Measurements from ENCODE around the gene WRAP73.

The WRAP73 gene

DNA sequence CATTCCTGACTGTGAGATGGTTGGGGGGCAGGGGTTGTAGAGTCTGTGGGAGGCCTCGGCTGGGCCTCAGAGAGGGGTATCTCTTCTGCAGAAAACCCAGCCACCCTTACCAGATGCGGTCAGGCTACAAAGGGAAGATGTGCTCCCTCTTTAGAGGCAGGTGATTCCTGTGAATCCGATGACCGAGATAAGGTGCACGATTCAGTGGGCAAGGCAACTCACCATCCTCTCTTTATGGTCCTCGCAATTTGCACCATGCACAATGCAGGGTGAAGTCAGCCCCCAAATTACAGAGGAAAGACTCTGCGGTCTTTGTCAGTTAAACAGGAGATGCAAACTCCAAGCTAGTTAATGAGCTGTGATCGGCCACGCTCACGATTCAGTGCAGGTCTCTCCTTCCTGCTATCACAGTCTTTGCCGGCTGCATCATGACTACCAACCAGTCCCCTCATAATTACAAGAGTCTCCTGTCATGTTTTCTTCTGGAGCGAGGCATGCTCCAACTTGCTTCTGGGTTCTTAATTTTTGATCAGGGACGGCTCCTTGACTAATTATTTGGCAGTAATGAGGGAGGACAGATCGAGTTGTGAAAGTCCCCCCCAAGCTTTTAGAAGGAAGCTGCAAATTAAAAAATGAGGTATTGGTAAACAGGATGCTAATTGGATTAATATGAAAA lies 14.9 kb upstream of the WRAP73 start:
- H3F3A ChIP-seq (ENCODE audit: insufficient read depth, low read length) = no peaks in the 10 kb centered on the region
- H3K9me3 ChIP-seq (ENCODE audit: low read length) = no peaks in the 10 kb centered on the region
- no peak for TF ChIP-seq EZH2 (IDR thresholded peaks at IDR 0.05; ENCODE audit: borderline replicate concordance, low read length)
- TF ChIP-seq, protein P1, sequence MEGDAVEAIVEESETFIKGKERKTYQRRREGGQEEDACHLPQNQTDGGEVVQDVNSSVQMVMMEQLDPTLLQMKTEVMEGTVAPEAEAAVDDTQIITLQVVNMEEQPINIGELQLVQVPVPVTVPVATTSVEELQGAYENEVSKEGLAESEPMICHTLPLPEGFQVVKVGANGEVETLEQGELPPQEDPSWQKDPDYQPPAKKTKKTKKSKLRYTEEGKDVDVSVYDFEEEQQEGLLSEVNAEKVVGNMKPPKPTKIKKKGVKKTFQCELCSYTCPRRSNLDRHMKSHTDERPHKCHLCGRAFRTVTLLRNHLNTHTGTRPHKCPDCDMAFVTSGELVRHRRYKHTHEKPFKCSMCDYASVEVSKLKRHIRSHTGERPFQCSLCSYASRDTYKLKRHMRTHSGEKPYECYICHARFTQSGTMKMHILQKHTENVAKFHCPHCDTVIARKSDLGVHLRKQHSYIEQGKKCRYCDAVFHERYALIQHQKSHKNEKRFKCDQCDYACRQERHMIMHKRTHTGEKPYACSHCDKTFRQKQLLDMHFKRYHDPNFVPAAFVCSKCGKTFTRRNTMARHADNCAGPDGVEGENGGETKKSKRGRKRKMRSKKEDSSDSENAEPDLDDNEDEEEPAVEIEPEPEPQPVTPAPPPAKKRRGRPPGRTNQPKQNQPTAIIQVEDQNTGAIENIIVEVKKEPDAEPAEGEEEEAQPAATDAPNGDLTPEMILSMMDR (IDR thresholded peaks at IDR 0.05; ENCODE audit: low read length) = no peak
- no peaks in the 10 kb centered on the region for H3K9me2 ChIP-seq (ENCODE audit: low read depth, low read length)
- H3K4me3 ChIP-seq (ENCODE audit: low read depth, low read length, poor library complexity, severe bottlenecking) = peak overlapping the region; percentile 2
- peak overlapping the region; percentile 83 for H3K27ac ChIP-seq (ENCODE audit: low read depth, low read length, poor library complexity, severe bottlenecking)
- no peaks in the 10 kb centered on the region; the same call in 1 of the 2 replicates for H3K27me3 ChIP-seq (ENCODE audit: insufficient read depth, low read length)
- H3K79me2 ChIP-seq (ENCODE audit: insufficient read depth, low read length) = no peaks in the 10 kb centered on the region
- peak overlapping the region; percentile 40 for H3K4me2 ChIP-seq (ENCODE audit: low read length)
- no peaks in the 10 kb centered on the region for H4K20me1 ChIP-seq (ENCODE audit: insufficient read depth, low read length)
- peak overlapping the region; percentile 71; the same call in 1 of the 2 replicates for H2AFZ ChIP-seq (ENCODE audit: low read length)
- peaks cover 39% of the 10 kb centered on the region for H3K4me1 ChIP-seq (ENCODE audit: insufficient read depth, low read length, severe bottlenecking)
- H3K9ac ChIP-seq (ENCODE audit: low read length) = peak overlapping the region; percentile 40; the same call in 1 of the 2 replicates
- no peaks in the 10 kb centered on the region for H3K36me3 ChIP-seq (ENCODE audit: insufficient read depth, low read length)

DNA sequence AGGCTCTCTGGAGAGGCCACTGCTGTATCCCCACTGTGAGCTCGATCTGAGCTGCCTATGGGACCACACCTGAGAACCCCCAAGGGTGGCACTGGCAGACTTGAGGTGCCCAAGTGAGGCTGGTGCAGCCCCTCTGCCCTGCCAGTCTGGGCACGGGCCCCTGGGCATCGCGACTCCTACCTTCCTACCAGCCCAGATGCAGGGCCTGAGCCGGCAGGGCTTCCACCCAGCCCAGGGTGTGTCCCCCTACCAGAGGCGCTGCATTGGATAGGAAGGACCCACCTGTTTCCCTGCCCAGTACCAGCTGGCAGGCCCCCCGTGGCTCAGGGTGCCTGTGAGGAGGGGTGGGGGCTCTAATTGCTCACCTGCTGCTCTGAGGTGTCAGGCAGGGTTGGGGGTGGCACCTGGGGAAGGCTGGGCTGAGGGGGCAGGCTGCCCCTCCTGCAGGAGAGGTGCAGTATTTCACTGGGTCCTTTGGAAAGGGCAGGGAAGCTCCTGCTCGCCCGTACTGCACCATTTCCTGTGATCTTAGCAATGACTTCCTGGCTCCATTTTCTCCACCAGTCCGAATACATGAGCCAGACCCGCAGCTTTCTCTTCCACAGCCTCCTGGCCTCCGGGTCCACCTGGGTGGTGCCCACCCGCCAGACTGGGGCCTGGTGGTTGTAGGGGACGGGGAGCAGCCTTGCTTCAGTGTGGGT lies 14.2 kb upstream of the WRAP73 start:
- no peaks in the 10 kb centered on the region for H3K27me3 ChIP-seq (ENCODE audit: insufficient read depth, low read length)
- peak overlapping the region; percentile 40; the same call in 1 of the 2 replicates for H3K4me2 ChIP-seq (ENCODE audit: low read length)
- peak overlapping the region; percentile 83 for H3K27ac ChIP-seq (ENCODE audit: low read depth, low read length, poor library complexity, severe bottlenecking)
- H3K9me2 ChIP-seq (ENCODE audit: low read depth, low read length) = no peaks in the 10 kb centered on the region
- no peak overlapping the region for H3K4me3 ChIP-seq (ENCODE audit: low read depth, low read length, poor library complexity, severe bottlenecking)
- H3F3A ChIP-seq (ENCODE audit: insufficient read depth, low read length) = no peaks in the 10 kb centered on the region
- H3K4me1 ChIP-seq (ENCODE audit: insufficient read depth, low read length, severe bottlenecking) = peaks cover 39% of the 10 kb centered on the region
- H3K79me2 ChIP-seq (ENCODE audit: insufficient read depth, low read length) = no peaks in the 10 kb centered on the region
- no peaks in the 10 kb centered on the region for H3K36me3 ChIP-seq (ENCODE audit: insufficient read depth, low read length)
- no peaks in the 10 kb centered on the region for H3K9me3 ChIP-seq (ENCODE audit: low read length)
- no peak for TF ChIP-seq EZH2 (IDR thresholded peaks at IDR 0.05; ENCODE audit: borderline replicate concordance, low read length)
- TF ChIP-seq, protein P1 (IDR thresholded peaks at IDR 0.05; ENCODE audit: low read length) = no peak
- peak overlapping the region; percentile 40; the same call in 1 of the 2 replicates for H3K9ac ChIP-seq (ENCODE audit: low read length)
- H2AFZ ChIP-seq (ENCODE audit: low read length) = no peak overlapping the region
- H4K20me1 ChIP-seq (ENCODE audit: insufficient read depth, low read length) = no peaks in the 10 kb centered on the region

DNA sequence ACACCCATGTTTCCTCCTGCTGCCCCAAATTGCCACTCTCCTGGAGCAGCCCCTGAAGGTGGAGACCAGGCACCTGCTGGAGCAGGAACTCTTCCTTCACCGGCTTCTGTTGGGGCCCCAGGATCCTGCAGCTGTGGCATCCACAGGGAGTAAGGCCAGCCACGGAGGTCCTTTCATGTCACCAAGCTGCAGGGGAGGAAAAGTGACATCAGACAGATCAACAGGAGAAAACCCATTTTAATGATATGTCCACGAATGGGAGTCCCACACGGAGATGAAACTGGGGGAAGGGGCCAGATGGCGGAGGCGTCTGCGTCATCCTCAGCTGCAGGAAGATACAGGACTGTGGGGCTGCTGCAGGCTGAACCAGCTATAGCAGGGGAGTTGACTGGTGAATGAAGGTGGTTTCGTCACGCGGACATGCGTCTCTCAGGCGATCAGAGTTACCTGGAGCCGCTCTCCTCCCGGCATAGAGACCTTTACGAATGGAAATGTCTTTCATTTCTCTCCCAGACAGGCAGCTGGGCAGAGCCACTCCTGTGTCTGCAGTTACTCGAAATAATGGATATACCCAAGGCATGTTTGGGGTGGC lies 12.3 kb upstream of the WRAP73 start:
- no peak overlapping the region for H2AFZ ChIP-seq (ENCODE audit: low read length)
- H3K36me3 ChIP-seq (ENCODE audit: insufficient read depth, low read length) = no peaks in the 10 kb centered on the region
- no peak overlapping the region for H3K27ac ChIP-seq (ENCODE audit: low read depth, low read length, poor library complexity, severe bottlenecking)
- H3K9me3 ChIP-seq (ENCODE audit: low read length) = no peaks in the 10 kb centered on the region
- H3K4me3 ChIP-seq (ENCODE audit: low read depth, low read length, poor library complexity, severe bottlenecking) = no peak overlapping the region
- H3K9ac ChIP-seq (ENCODE audit: low read length) = no peak overlapping the region
- H3F3A ChIP-seq (ENCODE audit: insufficient read depth, low read length) = no peaks in the 10 kb centered on the region
- H3K79me2 ChIP-seq (ENCODE audit: insufficient read depth, low read length) = no peaks in the 10 kb centered on the region
- no peaks in the 10 kb centered on the region for H4K20me1 ChIP-seq (ENCODE audit: insufficient read depth, low read length)
- no peaks in the 10 kb centered on the region for H3K27me3 ChIP-seq (ENCODE audit: insufficient read depth, low read length)
- no peak overlapping the region for H3K4me2 ChIP-seq (ENCODE audit: low read length)
- H3K9me2 ChIP-seq (ENCODE audit: low read depth, low read length) = no peaks in the 10 kb centered on the region
- peaks cover 31% of the 10 kb centered on the region for H3K4me1 ChIP-seq (ENCODE audit: insufficient read depth, low read length, severe bottlenecking)
- TF ChIP-seq, protein P1 (IDR thresholded peaks at IDR 0.05; ENCODE audit: low read length) = no peak
- TF ChIP-seq EZH2 (IDR thresholded peaks at IDR 0.05; ENCODE audit: borderline replicate concordance, low read length) = no peak

Measured in OCI-LY1 (cell line).